Adrenal gland (tissue), 12 donors: ENCODE data around the gene PCDHA13. TPM values are rescaled to one million over a fixed set of nuclear protein-coding genes. Genes with fewer than 3 reads are reported as not detected.

ENCODE experiments used
- DNase-seq, 7 donors: peaks; one replicate each; pipeline ENCODE4 v3.0.0-alpha.2; 2019 to 2020
- H3K27ac ChIP-seq, 5 donors: fragments of 200-600 bp; sonication (generic) in 4 of 5; 1 replicate in 3 of 5; 2 replicates in 2 of 5; pipeline versions ENCODE4 v1.5.1 to v1.8.0; 2016 to 2020; ENCODE audit warnings: mild to moderate bottlenecking in 1 of 5
- H3K27me3 ChIP-seq: fragments of 200-600 bp; 2 replicates; pipeline ENCODE4 v1.8.0; 2021
- H3K36me3 ChIP-seq, 2 donors: fragments of 200-600 bp; replicated peaks in 1 of 2; 1 replicate in 1 of 2; 2 replicates in 1 of 2; pipeline versions ENCODE4 v1.5.1 to v1.8.0; 2018 to 2022
- H3K4me1 ChIP-seq, 2 donors: fragments of 200-600 bp; replicated peaks in 1 of 2; 1 replicate in 1 of 2; 2 replicates in 1 of 2; pipeline versions ENCODE4 v1.5.1 to v1.8.0; 2018 to 2021
- H3K4me3 ChIP-seq, 4 donors: fragments of 200-600 bp; sonication (generic) in 3 of 4; one replicate each; pipeline ENCODE4 v1.5.1; 2016 to 2018
- H3K9me3 ChIP-seq, 3 donors: fragments of 200-600 bp; sonication (generic) in 1 of 3; replicated peaks in 1 of 3; 1 replicate in 2 of 3; 2 replicates in 1 of 3; pipeline versions ENCODE4 v1.5.1 to v1.8.0; 2016 to 2021
- POLR2A ChIP-seq, 2 donors: fragments of 450-650 bp; IDR thresholded peaks; one replicate each; pipeline ENCODE4 v1.6.1; 2017; ENCODE audit warnings: antibody characterized with exemption in 2 of 2, mild to moderate bottlenecking in 2 of 2, moderate library complexity in 1 of 2
- WGBS, 4 donors: extraction: QIAGEN DNeasy Blood & Tissue Kit in 2 of 4; methylation state at CpG; one replicate each; pipeline versions ENCODE4 v1.1.5 to v1.1.7; 2013 to 2017; 5-methylcytosine and 5-hydroxymethylcytosine counted together
- intact Hi-C, 2 donors: fragments of 100-400 bp; cut with DNase I; formaldehyde crosslinking; loops; one replicate each; pipeline versions ENCODE4 v1.14.1 to v1.15.0; 2022 to 2023
- polyA plus RNA-seq, 3 donors: library from polyadenylated mRNA; stranded (reverse); fragments of 200-250 nt in 2 of 3; fragments of 350-450 nt in 1 of 3; fragmentation: Illumina TruSeq in 1 of 3; extraction: RNeasy Lipid Tissue Mini Kit (QIAGEN cat#74804) in 1 of 3; gene quantifications; one replicate each; pipeline ENCODE4 v1.2.3, GENCODE V29; 2013 to 2014
- total RNA-seq, 9 donors: library from RNA; depleted of rRNA in 4 of 9; stranded (reverse); fragments of >200 nt in 4 of 9; fragments of 120-200 nt in 1 of 9; fragmentation: NEBNext Ultra II Directional in 1 of 9; extraction: Animal tissue kit (Norgen Biotek cat#: 25700) in 1 of 9; gene quantifications; one replicate each; pipeline versions ENCODE4 v1.1.0 to v1.2.4, GENCODE V29; 2013 to 2023
- TF ChIP-seq, protein P1 (sequence below), 6 experiments: fragments of 450-650 bp in 4 of 6; fragments of 200-600 bp in 2 of 6; sonication (generic) in 1 of 6; IDR thresholded peaks; 1 replicate in 5 of 6; 2 replicates in 1 of 6; pipeline versions ENCODE4 v1.5.1 to v1.8.0; 2016 to 2021; ENCODE audit warnings: antibody characterized with exemption in 6 of 6, mild to moderate bottlenecking in 2 of 6, moderate library complexity in 1 of 6
- donor health status: healthy with polysubstance abuse.
- donor health status: Bipolar disorder and iron deficiency.
- donor health status: DM: yes; HTN: yes; CAD: no.
- donor health status: DM: no; HTN: no; CAD: no.
- donor health status: DM: no; HTN: no; CAD: no.
- donor health status: DM: yes; HTN: yes; CAD: no.

Gene PCDHA13
- total and polyA plus RNA-seq, 12 donors = 0.12 to 0.98 (median 0.52) TPM; not detected in 1

DNA sequence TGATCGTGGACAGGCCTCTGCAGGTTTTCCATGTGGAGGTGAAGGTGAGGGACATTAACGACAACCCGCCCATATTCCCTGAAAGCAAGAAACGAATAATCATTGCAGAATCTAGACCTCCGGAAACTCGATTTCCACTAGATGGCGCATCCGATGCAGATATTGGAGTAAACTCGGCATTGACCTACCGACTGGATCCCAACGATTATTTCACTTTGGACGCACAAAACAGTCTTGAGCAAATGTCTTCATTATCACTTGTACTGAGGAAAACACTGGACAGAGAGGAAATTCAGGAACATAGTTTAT lies 621 bp downstream of the PCDHA13 start:
- TF ChIP-seq POLR2A (IDR thresholded peaks at IDR 0.05) = no peak
- Histone ChIP-seq H3K4me3 (peak overlapping the region in 1 of 4 donors; percentile 35), H3K27ac (no peak overlapping the region), H3K27me3 (peaks cover 5% of the 10 kb centered on the region), H3K9me3 (no peaks in the 10 kb centered on the region), H3K36me3 (no peaks in the 10 kb centered on the region), H3K4me1 (no peaks in the 10 kb centered on the region)
- DNase-seq = no peak
- WGBS, 4 donors = 12 to 25% (median 18%) methylated on average over 8 to 12 of the region's 12 CpGs
- intact Hi-C loops = no loop called here

DNA sequence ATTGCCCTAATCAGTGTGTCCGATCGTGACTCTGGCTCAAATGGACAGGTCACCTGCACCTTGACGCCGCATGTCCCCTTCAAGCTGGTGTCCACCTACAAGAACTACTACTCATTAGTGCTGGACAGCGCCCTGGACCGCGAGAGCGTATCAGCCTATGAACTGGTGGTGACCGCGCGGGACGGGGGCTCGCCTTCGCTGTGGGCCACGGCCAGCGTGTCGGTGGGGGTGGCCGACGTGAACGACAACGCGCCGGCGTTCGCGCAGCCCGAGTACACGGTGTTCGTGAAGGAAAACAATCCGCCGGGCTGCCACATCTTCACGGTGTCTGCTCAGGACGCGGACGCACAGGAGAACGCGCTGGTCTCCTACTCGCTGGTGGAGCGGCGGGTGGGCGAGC lies 1.4 kb downstream of the PCDHA13 start:
- H3K27ac ChIP-seq = no peak overlapping the region
- TF ChIP-seq, protein P1, sequence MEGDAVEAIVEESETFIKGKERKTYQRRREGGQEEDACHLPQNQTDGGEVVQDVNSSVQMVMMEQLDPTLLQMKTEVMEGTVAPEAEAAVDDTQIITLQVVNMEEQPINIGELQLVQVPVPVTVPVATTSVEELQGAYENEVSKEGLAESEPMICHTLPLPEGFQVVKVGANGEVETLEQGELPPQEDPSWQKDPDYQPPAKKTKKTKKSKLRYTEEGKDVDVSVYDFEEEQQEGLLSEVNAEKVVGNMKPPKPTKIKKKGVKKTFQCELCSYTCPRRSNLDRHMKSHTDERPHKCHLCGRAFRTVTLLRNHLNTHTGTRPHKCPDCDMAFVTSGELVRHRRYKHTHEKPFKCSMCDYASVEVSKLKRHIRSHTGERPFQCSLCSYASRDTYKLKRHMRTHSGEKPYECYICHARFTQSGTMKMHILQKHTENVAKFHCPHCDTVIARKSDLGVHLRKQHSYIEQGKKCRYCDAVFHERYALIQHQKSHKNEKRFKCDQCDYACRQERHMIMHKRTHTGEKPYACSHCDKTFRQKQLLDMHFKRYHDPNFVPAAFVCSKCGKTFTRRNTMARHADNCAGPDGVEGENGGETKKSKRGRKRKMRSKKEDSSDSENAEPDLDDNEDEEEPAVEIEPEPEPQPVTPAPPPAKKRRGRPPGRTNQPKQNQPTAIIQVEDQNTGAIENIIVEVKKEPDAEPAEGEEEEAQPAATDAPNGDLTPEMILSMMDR (IDR thresholded peaks at IDR 0.05) = no peak
- no peak for TF ChIP-seq POLR2A (IDR thresholded peaks at IDR 0.05)
- no peak for DNase-seq
- 29 to 63% (median 40%) methylated on average over 4 to 41 of the region's 41 CpGs for WGBS, 4 donors
- peaks cover 5% of the 10 kb centered on the region for H3K27me3 ChIP-seq
- no peak overlapping the region for H3K4me3 ChIP-seq
- no peaks in the 10 kb centered on the region for H3K4me1 ChIP-seq
- no peaks in the 10 kb centered on the region for H3K36me3 ChIP-seq
- no peaks in the 10 kb centered on the region for H3K9me3 ChIP-seq
- intact Hi-C loops = no loop called here

DNA sequence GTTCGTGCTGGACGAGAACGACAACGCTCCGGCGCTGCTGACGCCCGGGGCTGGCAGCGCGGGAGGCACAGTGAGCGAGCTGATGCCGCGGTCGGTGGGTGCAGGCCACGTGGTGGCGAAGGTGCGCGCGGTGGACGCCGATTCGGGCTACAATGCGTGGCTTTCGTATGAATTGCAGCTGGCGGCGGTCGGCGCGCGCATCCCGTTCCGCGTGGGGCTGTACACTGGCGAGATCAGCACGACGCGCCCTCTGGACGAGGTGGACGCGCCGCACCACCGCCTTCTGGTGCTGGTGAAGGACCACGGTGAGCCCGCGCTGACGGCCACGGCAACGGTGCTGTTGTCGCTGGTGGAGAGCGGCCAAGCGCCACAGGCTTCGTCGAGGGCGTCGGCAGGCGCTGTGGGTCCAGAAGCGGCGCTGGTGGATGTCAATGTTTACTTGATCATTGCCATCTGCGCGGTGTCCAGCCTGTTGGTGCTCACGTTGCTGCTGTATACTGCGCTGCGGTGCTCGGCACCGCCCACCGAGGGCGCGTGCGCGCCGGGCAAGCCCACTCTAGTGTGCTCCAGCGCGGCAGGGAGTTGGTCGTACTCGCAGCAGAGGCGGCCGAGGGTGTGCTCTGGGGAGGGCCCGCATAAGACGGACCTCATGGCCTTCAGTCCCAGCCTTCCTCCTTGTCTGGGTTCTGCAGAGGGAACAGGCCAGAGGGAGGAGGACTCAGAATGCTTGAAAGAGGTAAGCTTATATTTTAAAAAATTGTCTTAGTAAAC lies 2.2 kb downstream of the PCDHA13 start:
- WGBS, 4 donors = 32 to 51% (median 37%) methylated on average over 20 to 79 of the region's 79 CpGs
- no peak for DNase-seq
- no peaks in the 10 kb centered on the region for H3K9me3 ChIP-seq

GRCh38 chr5:140916325-140916724 lies 34.4 kb downstream of the PCDHA13 start:
- Histone ChIP-seq H3K4me3 (no peak overlapping the region), H3K9me3 (no peaks in the 10 kb centered on the region), H3K27me3 (no peaks in the 10 kb centered on the region), H3K36me3 (no peaks in the 10 kb centered on the region), H3K27ac (no peak overlapping the region), H3K4me1 (no peaks in the 10 kb centered on the region)
- no peak for DNase-seq
- no peak for TF ChIP-seq POLR2A (IDR thresholded peaks at IDR 0.05)
- TF ChIP-seq, protein P1 (IDR thresholded peaks at IDR 0.05) = no peak
- 50 to 100% (median 66%) methylated on average over 1 of the region's 1 CpG for WGBS, 4 donors
- intact Hi-C loops = no loop called here

More for the DNA sequence above, 2.2 kb downstream of the PCDHA13 start:
- Histone ChIP-seq H3K4me1 (no peaks in the 10 kb centered on the region), H3K36me3 (no peaks in the 10 kb centered on the region), H3K4me3 (no peak overlapping the region), H3K27ac (no peak overlapping the region), H3K27me3 (peaks cover 5% of the 10 kb centered on the region)
- TF ChIP-seq POLR2A (IDR thresholded peaks at IDR 0.05) = no peak
- TF ChIP-seq, protein P1 (IDR thresholded peaks at IDR 0.05) = no peak
- intact Hi-C loops = no loop called here

- intact Hi-C loops = no loop called here
- Histone ChIP-seq H3K4me1 (no peaks in the 10 kb centered on the region), H3K36me3 (no peaks in the 10 kb centered on the region), H3K9me3 (no peaks in the 10 kb centered on the region), H3K4me3 (no peak overlapping the region), H3K27me3 (peaks cover 13% of the 10 kb centered on the region), H3K27ac (no peak overlapping the region)
- TF ChIP-seq, protein P1 (IDR thresholded peaks at IDR 0.05) = no peak
- TF ChIP-seq POLR2A (IDR thresholded peaks at IDR 0.05) = no peak
- no peak for DNase-seq
- 53 to 63% (median 58%) methylated on average over 4 of the region's 4 CpGs for WGBS, 4 donors
These were observed 41.7 kb downstream of the PCDHA13 start for GRCh38 chr5:140923601-140924000.
